Fibroblast of lung (primary cell): ENCODE data around the gene NF1. TPM values are rescaled to one million over a fixed set of nuclear protein-coding genes. Genes with fewer than 3 reads are reported as not detected.

ENCODE experiments used
- DNase-seq, 2 donors: peaks; one replicate each; pipeline versions ENCODE4 v3.0.0 to v3.0.0-alpha.2; 2010; ENCODE audit warnings: low read depth in 2 of 2
- H2AFZ ChIP-seq: 2 replicates; pipeline ENCODE4 v1.5.1; 2012; ENCODE audit warnings: low read length, control low read depth, inconsistent platforms
- H3K27ac ChIP-seq: 2 replicates; pipeline ENCODE4 v1.5.1; 2011; ENCODE audit warnings: low read length, control low read depth; ENCODE audit not compliant: insufficient read depth
- H3K27me3 ChIP-seq: 2 replicates; pipeline ENCODE4 v1.5.1; 2011; ENCODE audit warnings: mild to moderate bottlenecking, low read length; ENCODE audit not compliant: control insufficient read depth, insufficient read depth
- H3K36me3 ChIP-seq: 2 replicates; pipeline ENCODE4 v1.5.1; 2011; ENCODE audit warnings: low read length; ENCODE audit not compliant: control insufficient read depth, insufficient read depth
- H3K4me1 ChIP-seq: 2 replicates; pipeline ENCODE4 v1.5.1; 2011; ENCODE audit warnings: low read length; ENCODE audit not compliant: control insufficient read depth, insufficient read depth; ENCODE audit errors: extremely low read depth
- H3K4me2 ChIP-seq: 2 replicates; pipeline ENCODE4 v1.5.1; 2011; ENCODE audit warnings: low read length, control low read depth; ENCODE audit not compliant: insufficient read depth; ENCODE audit errors: extremely low read depth
- H3K4me3 ChIP-seq, 4 experiments: fragments of 200-600 bp in 1 of 4; sonication (generic) in 1 of 4; replicated peaks in 1 of 4; 2 replicates each; pipeline ENCODE4 v1.5.1; 2011 to 2016; ENCODE audit warnings: low read length in 4 of 4, low read depth in 3 of 4, mild to moderate bottlenecking in 3 of 4, control low read depth in 2 of 4, inconsistent platforms in 1 of 4, mixed read lengths in 1 of 4; ENCODE audit not compliant: insufficient read depth in 1 of 4; ENCODE audit errors: control extremely low read depth in 1 of 4
- H3K79me2 ChIP-seq: 2 replicates; pipeline ENCODE4 v1.5.1; 2012; ENCODE audit warnings: mild to moderate bottlenecking, low read length, inconsistent platforms; ENCODE audit not compliant: control insufficient read depth, insufficient read depth
- H3K9ac ChIP-seq: 2 replicates; pipeline ENCODE4 v1.5.1; 2011; ENCODE audit warnings: mild to moderate bottlenecking, low read length, control low read depth; ENCODE audit not compliant: insufficient read depth
- H3K9me3 ChIP-seq: 2 replicates; pipeline ENCODE4 v1.5.1; 2012; ENCODE audit warnings: low read depth, low read length; ENCODE audit not compliant: control insufficient read depth, insufficient read depth
- H4K20me1 ChIP-seq: 2 replicates; pipeline ENCODE4 v1.5.1; 2011; ENCODE audit warnings: low read length; ENCODE audit not compliant: control insufficient read depth, insufficient read depth; ENCODE audit errors: extremely low read depth
- EZH2 ChIP-seq: IDR thresholded peaks from 2 replicates; pipeline ENCODE4 v1.5.1; 2012; ENCODE audit warnings: low read length, control low read depth, mild to moderate bottlenecking; ENCODE audit errors: missing control alignments
- polyA plus RNA-seq, 2 donors: library from polyadenylated mRNA; depleted of rRNA in 1 of 2; stranded (reverse) in 1 of 2; unstranded in 1 of 2; fragments of >200 nt; gene quantifications; 2 replicates each; pipeline ENCODE4 v1.2.1, GENCODE V29; 2011 to 2012; ENCODE audit warnings: missing spikeins in 1 of 2
- total RNA-seq: library from RNA; depleted of rRNA; stranded (reverse); fragments of >200 nt; gene quantifications from 2 replicates; pipeline ENCODE4 v1.2.1, GENCODE V29; 2014
- TF ChIP-seq, protein P1 (sequence below), 2 donors: IDR thresholded peaks in 1 of 2; conservative IDR thresholded peaks in 1 of 2; 1 replicate in 1 of 2; 2 replicates in 1 of 2; pipeline ENCODE4 v1.5.1; 2011 to 2012; ENCODE audit warnings: low read length in 2 of 2, control low read depth in 1 of 2, inconsistent platforms in 1 of 2, low read depth in 1 of 2, mild to moderate bottlenecking in 1 of 2

NF1 gene
- total and polyA plus RNA-seq, 2 donors (not counting 1 experiment from before 2014, with no cell fraction given) = 52.8 to 78.8 TPM

DNA sequence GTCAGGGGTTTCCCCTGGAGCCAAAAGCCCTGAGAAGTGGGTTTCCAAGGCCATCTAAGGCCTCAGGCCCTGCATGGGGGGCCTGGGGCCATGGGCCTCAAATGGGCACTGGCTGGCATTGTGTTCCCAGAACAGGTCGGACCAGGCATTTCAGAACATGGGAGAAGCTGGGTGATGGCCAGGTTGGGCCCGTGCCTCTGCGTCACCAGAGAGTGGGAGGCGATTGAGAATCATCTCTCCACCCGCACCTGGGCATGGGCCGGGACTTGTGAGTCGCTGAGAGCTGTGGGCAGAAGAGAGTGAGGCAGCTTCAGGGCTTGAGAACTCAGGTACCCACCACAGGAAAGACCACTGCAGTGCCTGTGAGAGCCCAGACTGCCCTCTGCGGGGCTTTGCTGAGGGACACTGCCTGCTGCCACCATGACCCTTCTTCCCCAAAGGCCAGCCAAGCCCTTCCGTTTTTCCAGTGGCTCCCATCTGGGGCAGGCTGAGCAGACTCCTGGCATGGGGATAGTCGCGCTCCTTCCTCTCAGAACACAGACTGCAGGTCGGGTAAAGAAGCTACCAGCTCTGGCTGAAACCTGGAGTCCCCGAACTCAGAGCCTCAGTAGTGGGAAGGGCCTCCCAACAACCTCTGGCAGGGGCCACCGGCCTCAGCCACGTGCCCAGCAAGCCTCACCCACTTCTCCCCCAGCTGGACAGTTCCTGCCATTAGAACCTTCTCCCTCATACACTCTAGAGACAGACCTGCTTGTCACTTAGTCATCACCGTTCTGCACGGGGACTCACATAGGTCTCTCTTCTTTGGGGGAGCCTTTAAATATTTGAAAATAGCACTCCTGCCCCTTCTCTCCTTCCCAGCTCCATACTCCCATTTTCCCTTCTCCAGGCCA is 298.3 kb downstream of the NF1 start:
- Histone ChIP-seq H3K9ac (no peak overlapping the region), H3K4me2 (no peak overlapping the region), H4K20me1 (peaks cover 2% of the 10 kb centered on the region), H3K27me3 (peaks cover 29% of the 10 kb centered on the region), H3K36me3 (no peaks in the 10 kb centered on the region), H3K4me1 (no peaks in the 10 kb centered on the region), H3K27ac (no peak overlapping the region), H3K4me3 (no peak overlapping the region), H3K9me3 (no peaks in the 10 kb centered on the region), H3K79me2 (no peaks in the 10 kb centered on the region), H2AFZ (no peak overlapping the region)
- no peak for TF ChIP-seq EZH2
- TF ChIP-seq, protein P1, sequence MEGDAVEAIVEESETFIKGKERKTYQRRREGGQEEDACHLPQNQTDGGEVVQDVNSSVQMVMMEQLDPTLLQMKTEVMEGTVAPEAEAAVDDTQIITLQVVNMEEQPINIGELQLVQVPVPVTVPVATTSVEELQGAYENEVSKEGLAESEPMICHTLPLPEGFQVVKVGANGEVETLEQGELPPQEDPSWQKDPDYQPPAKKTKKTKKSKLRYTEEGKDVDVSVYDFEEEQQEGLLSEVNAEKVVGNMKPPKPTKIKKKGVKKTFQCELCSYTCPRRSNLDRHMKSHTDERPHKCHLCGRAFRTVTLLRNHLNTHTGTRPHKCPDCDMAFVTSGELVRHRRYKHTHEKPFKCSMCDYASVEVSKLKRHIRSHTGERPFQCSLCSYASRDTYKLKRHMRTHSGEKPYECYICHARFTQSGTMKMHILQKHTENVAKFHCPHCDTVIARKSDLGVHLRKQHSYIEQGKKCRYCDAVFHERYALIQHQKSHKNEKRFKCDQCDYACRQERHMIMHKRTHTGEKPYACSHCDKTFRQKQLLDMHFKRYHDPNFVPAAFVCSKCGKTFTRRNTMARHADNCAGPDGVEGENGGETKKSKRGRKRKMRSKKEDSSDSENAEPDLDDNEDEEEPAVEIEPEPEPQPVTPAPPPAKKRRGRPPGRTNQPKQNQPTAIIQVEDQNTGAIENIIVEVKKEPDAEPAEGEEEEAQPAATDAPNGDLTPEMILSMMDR (conservative IDR thresholded peaks at IDR 0.05 in 1 of 2, IDR thresholded peaks at IDR 0.05 in 1 of 2; ENCODE audit: low read depth in 1 of 2, low read length in 2 of 2) = no peak
- no peak for DNase-seq

DNA sequence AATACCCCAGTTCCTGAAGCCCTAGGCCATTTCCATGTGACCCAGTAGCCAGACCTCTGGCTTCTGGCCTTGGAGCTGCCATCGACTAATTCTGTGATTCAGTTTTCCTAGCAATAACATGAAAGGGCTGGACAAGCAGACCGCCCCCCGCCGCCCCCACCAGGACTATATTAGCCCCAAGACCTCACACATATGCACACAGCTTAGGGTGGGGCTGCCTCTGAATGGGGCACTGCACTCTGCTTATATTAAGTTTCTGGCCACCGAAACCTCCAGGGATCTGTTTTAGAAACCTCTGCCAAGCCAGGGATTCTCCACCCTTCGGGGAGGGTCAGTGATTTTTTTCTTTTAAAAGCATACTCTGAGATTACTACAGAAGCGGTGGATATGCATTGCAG is 299.0 kb downstream of the NF1 start:
- Histone ChIP-seq H3K36me3 (no peaks in the 10 kb centered on the region), H3K79me2 (no peaks in the 10 kb centered on the region), H3K4me1 (no peaks in the 10 kb centered on the region), H3K27me3 (peaks cover 29% of the 10 kb centered on the region), H3K9me3 (no peaks in the 10 kb centered on the region), H2AFZ (no peak overlapping the region), H3K27ac (no peak overlapping the region), H3K4me3 (no peak overlapping the region), H4K20me1 (peaks cover 2% of the 10 kb centered on the region), H3K9ac (no peak overlapping the region), H3K4me2 (no peak overlapping the region)
- TF ChIP-seq, protein P1 (conservative IDR thresholded peaks at IDR 0.05 in 1 of 2, IDR thresholded peaks at IDR 0.05 in 1 of 2; ENCODE audit: low read depth in 1 of 2, low read length in 2 of 2) = no peak
- no peak for TF ChIP-seq EZH2
- DNase-seq = no peak

DNA sequence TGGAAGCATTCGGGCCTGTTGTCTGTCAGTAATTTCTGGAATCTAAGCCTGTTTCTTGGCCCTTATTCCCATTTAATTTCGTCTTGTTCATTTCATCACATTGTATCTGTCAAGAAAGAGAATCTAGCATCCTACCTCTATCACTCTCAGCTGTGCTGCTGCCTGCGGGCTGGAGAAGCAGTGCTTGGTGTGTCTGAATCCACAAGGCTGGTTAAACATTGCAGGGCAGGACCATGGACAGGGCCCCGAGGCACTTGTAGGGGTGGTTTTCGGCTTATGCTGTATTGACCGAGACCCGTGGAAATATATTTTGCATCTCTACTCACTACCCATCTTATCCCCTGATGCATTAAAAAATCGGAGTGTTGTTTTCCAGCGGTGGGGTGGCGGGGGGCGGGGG is 299.8 kb downstream of the NF1 start:
- Histone ChIP-seq H4K20me1 (peaks cover 2% of the 10 kb centered on the region), H2AFZ (no peak overlapping the region), H3K27me3 (peaks cover 29% of the 10 kb centered on the region)

More for the DNA sequence above, 299.8 kb downstream of the NF1 start:
- Histone ChIP-seq H3K9ac (no peak overlapping the region), H3K9me3 (no peaks in the 10 kb centered on the region), H3K4me2 (no peak overlapping the region), H3K4me1 (no peaks in the 10 kb centered on the region), H3K27ac (no peak overlapping the region), H3K36me3 (no peaks in the 10 kb centered on the region), H3K79me2 (no peaks in the 10 kb centered on the region), H3K4me3 (no peak overlapping the region)
- DNase-seq = peak; percentile 62 to 79
- TF ChIP-seq, protein P1 (conservative IDR thresholded peaks at IDR 0.05 in 1 of 2, IDR thresholded peaks at IDR 0.05 in 1 of 2; ENCODE audit: low read depth in 1 of 2, low read length in 2 of 2) = no peak
- TF ChIP-seq EZH2 = peak; percentile 50
